Prostate gland (tissue), 2 donors: ENCODE measurements around the gene IFT25. TPM values are rescaled to one million over a fixed set of nuclear protein-coding genes. Genes with fewer than 3 reads are reported as not detected.

Experiments
- DNase-seq: peaks from one replicate; pipeline ENCODE4 v3.0.0-alpha.2; 2019; ENCODE audit warnings: low spot score
- H3K27ac ChIP-seq, 2 donors: fragments of 200-600 bp; sonication (generic); 2 replicates each; pipeline ENCODE4 v1.5.1; 2017 to 2019
- H3K27me3 ChIP-seq: fragments of 200-600 bp; sonication (generic); replicated peaks from 2 replicates; pipeline ENCODE4 v1.5.1; 2019; ENCODE audit not compliant: insufficient read depth
- H3K36me3 ChIP-seq, 2 donors: fragments of 200-600 bp; sonication (generic); 1 replicate in 1 of 2; 2 replicates in 1 of 2; pipeline versions ENCODE4 v1.5.1 to v1.8.1; 2017 to 2019
- H3K4me1 ChIP-seq: fragments of 200-600 bp; sonication (generic); replicated peaks from 2 replicates; pipeline ENCODE4 v1.5.1; 2019
- H3K4me3 ChIP-seq, 2 donors: fragments of 200-600 bp; sonication (generic); 2 replicates each; pipeline ENCODE4 v1.5.1; 2017 to 2019
- H3K9me3 ChIP-seq: fragments of 200-600 bp; sonication (generic); 2 replicates; pipeline ENCODE4 v1.5.1; 2017
- CTCF ChIP-seq, 4 experiments: fragments of 200-600 bp in 2 of 4; fragments of 450-650 bp in 2 of 4; sonication (generic) in 2 of 4; IDR thresholded peaks; 1 replicate in 3 of 4; 2 replicates in 1 of 4; pipeline ENCODE4 v1.5.1; 2016 to 2019; ENCODE audit warnings: antibody characterized with exemption in 4 of 4, mild to moderate bottlenecking in 2 of 4, moderate library complexity in 2 of 4
- POLR2A ChIP-seq: fragments of 450-650 bp; IDR thresholded peaks from one replicate; pipeline ENCODE4 v1.6.1; 2016; ENCODE audit warnings: antibody characterized with exemption, mild to moderate bottlenecking
- POLR2AphosphoS5 ChIP-seq: sonication (generic); formaldehyde crosslinking; IDR thresholded peaks from one replicate; pipeline ENCODE4 v1.6.1; 2017; ENCODE audit warnings: antibody characterized with exemption
- WGBS: methylation state at CpG from one replicate; pipeline ENCODE4 v1.1.5; 2018; 5-methylcytosine and 5-hydroxymethylcytosine counted together
- intact Hi-C: fragments of 100-400 bp; cut with DNase I; formaldehyde crosslinking; loops from one replicate; pipeline ENCODE4 v1.14.2; 2022
- total RNA-seq, 2 donors: library from RNA; depleted of rRNA; stranded (reverse); fragments of >200 nt; gene quantifications; one replicate each; pipeline ENCODE4 v1.1.0, GENCODE V29; 2016

Gene IFT25
- total RNA-seq, 2 donors from 2014 or later = 13.7 to 18.9 TPM

DNA sequence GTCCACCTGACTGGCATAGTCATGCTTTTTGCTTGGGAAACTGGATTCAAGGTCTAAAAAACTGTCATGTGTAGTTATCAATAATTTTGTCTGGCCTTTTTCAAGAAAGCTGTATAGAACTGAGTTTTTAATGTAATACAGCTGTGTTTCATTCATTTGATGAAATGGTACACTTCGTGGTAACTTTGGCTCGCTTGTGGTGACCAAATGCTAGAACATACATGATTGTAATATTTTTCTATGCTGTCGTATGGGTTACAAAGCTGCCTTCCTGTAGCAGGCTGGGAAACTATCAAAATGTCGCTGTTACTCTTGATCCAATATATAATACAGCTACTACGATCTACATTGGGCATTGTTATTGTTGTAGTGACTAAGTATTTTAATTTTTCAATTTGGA lies 2.8 kb upstream of the IFT25 start:
- Histone ChIP-seq H3K9me3 (no peaks in the 10 kb centered on the region), H3K36me3 (no peaks in the 10 kb centered on the region), H3K4me3 (no peak overlapping the region), H3K27ac (no peak overlapping the region), H3K27me3 (no peaks in the 10 kb centered on the region), H3K4me1 (peaks cover 4% of the 10 kb centered on the region)
- TF ChIP-seq POLR2AphosphoS5 (no peak), CTCF (IDR thresholded peaks at IDR 0.05) (no peak), POLR2A (no peak)
- intact Hi-C loops = no loop called here
- 93% methylated on average over 5 of the region's 5 CpGs for WGBS
- DNase-seq = no peak

DNA sequence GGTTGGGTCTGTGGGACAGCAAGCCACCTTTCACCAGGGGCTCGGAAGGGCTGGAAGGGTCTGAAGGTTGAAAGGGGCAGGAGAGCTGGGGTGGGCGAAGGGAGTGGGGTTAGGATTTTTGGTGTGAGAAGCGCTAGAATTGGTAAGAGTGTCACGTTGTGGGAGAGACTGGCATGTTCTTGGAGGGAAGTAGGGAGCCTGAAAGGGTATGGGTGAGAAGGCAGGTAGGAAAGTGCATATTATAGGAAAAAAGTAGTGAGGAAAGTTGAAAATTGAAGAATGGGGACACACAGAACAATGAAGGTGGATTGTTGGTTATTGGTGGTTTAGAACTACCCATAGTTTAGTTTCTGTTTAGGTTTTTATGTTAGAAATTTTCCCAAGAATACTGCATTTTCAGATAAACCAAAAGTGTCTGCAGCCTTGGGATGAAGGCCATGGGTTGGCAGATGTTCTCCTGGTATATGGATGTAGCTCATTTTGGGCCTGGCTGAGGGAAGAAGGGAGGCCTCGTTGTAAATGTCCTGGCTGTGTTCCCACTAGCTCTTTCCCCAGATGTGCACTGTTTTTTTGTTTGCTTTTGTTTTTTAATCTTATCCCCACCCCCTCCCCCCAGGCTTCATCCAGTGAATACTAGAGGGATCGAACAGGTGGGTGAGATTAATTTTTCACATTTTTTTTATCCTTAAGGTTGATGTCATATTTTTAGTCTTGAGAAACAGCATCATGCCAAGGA lies 1.8 kb upstream of the IFT25 start:
- Histone ChIP-seq H3K9me3 (no peaks in the 10 kb centered on the region), H3K36me3 (no peaks in the 10 kb centered on the region), H3K27me3 (no peaks in the 10 kb centered on the region), H3K4me3 (peak overlapping the region; percentile 74 to 76), H3K4me1 (peaks cover 4% of the 10 kb centered on the region), H3K27ac (peak overlapping the region; percentile 88 to 94)
- intact Hi-C loops = loop anchor here (2.0 kb wide), 2 partner anchors 59 to 105 kb away; partner anchors contain the start of genes TCEANC2, TMEM59 and YIPF1
- TF ChIP-seq POLR2A (no peak), CTCF (IDR thresholded peaks at IDR 0.05) (no peak), POLR2AphosphoS5 (no peak)
- DNase-seq = no peak
- 46% methylated on average over 6 of the region's 6 CpGs for WGBS

DNA sequence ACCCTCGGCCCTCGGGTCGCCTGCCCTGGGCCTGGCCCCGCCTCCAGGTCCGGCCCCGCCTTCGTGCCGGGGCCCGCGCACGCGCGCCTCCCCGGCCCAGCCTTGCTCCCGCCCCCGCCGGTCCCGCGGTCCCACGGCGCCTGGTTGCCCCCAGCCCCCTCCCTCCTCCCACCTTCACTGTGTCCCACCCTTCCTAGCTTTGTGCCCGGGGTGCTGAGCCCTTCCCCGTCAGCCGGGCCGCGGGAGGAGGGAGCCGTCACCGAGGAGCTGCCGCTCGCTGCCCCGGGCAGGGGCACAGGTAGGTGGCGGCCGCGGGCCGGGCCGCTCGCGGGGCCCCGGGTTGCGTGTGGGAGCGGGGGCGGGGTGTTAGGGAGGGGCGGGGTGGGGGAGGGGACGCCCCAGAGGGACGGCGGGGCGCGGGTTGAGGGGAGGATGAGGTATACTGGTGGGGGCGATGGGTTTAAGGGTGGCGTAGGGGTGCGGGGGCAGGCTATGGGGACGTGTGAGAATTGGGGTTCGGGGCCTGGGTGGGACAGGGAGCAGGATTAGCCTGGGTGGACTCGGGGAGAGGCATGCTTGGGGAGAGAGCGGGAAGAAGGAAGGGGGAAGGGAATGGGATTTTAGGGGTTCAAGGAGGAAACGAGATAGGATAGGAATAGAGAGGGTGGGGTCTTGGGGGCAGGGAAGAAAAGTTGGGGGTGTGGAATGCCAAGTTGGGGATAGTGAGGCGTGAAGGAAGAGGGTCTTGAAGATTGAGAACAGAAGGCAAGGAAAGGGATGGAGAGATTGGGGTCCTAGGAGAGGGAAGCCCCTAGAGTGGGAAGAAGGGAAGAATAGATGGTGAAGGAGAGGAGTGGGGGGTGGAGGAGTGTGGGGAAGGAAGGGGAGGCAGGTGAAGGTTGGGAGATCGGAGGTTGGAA lies 1.0 kb upstream of the IFT25 start, which contains the start of gene LRRC42:
Gene LRRC42, plus strand, starts transcription at position 99 of the 920 bp plus-strand sequence. CDS start 5,650 bp downstream, outside the sequence.
- Histone ChIP-seq H3K4me3 (peak within 1 kb of the TSS; percentile 74 to 76), H3K36me3 (no peaks in the 10 kb centered on the region), H3K4me1 (peaks cover 4% of the 10 kb centered on the region), H3K27ac (peak within 1 kb of the TSS; percentile 88 to 94), H3K9me3 (no peaks in the 10 kb centered on the region), H3K27me3 (no peaks in the 10 kb centered on the region)
- no peak for DNase-seq
- WGBS = under 1% methylated on average over 58 of the region's 58 CpGs
- intact Hi-C loops = loop anchor here (2.0 kb wide), 2 partner anchors 58 to 106 kb away; partner anchors contain the start of genes TCEANC2, TMEM59 and YIPF1
- TF ChIP-seq CTCF (IDR thresholded peaks at IDR 0.05) (peak in 3 of 4 experiments; percentile 21 to 50 (median 39)), POLR2A (peak; percentile 52), POLR2AphosphoS5 (no peak)

DNA sequence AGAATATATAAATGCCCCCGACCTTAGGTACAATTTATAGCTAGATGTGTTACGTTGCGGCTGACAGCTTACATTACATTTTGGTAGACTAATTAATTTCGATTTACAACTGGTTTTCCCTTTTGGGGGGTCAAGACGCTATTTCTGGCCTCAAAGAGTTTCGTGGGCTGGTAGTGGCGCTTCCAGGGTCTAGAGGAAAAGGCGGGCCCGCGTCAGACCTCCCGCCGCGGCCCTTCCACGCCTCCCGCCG lies 391 bp downstream of the IFT25 start:
- no peak for DNase-seq
- Histone ChIP-seq H3K27ac (peak overlapping the region; percentile 88 to 94), H3K4me1 (peaks cover 4% of the 10 kb centered on the region), H3K27me3 (no peaks in the 10 kb centered on the region), H3K4me3 (peak overlapping the region; percentile 74 to 76), H3K9me3 (no peaks in the 10 kb centered on the region), H3K36me3 (no peaks in the 10 kb centered on the region)
- intact Hi-C loops = no loop called here
- TF ChIP-seq CTCF (IDR thresholded peaks at IDR 0.05) (no peak), POLR2AphosphoS5 (no peak), POLR2A (no peak)
- 0% methylated on average over 16 of the region's 16 CpGs for WGBS
